HepG2 (cell line): Measurements from ENCODE around the gene ITPK1. TPM values are rescaled to one million over a fixed set of nuclear protein-coding genes. Genes with fewer than 3 reads are reported as not detected.
A peak's percentile ranks its signal among the peaks of the same experiment; 100 is the strongest.

Experiments used
- ADNP ChIP-seq: sonication (generic); formaldehyde crosslinking; IDR thresholded peaks from 2 replicates; pipeline ENCODE4 v1.4.0; 2020; ENCODE audit warnings: missing genetic modification reagents
- AKAP8 ChIP-seq: sonication (generic); formaldehyde crosslinking; IDR thresholded peaks from 2 replicates; pipeline ENCODE4 v1.5.1; 2020; ENCODE audit warnings: mild to moderate bottlenecking, missing genetic modification reagents
- ARID4A ChIP-seq: sonication (generic); formaldehyde crosslinking; IDR thresholded peaks from 2 replicates; pipeline ENCODE4 v1.5.0; 2020; ENCODE audit warnings: mild to moderate bottlenecking, missing genetic modification reagents, borderline replicate concordance
- ATAD3A ChIP-seq: sonication (generic); formaldehyde crosslinking; IDR thresholded peaks from 2 replicates; pipeline ENCODE4 v1.4.0; 2020; ENCODE audit warnings: missing genetic modification reagents
- BRD4 ChIP-seq: sonication (generic); formaldehyde crosslinking; IDR thresholded peaks from 2 replicates; pipeline ENCODE4 v1.4.0; 2020; ENCODE audit warnings: missing genetic modification reagents
- DNMT1 ChIP-seq: sonication (generic); formaldehyde crosslinking; IDR thresholded peaks from 2 replicates; pipeline ENCODE4 v1.5.1; 2020; ENCODE audit warnings: mild to moderate bottlenecking, missing genetic modification reagents
- MEIS2 ChIP-seq: sonication (generic); formaldehyde crosslinking; IDR thresholded peaks from 2 replicates; pipeline ENCODE4 v1.9.0; 2021; ENCODE audit warnings: mild to moderate bottlenecking, missing genetic modification reagents
- PAWR ChIP-seq: sonication (generic); formaldehyde crosslinking; IDR thresholded peaks from 2 replicates; pipeline ENCODE4 v1.4.0; 2020; ENCODE audit warnings: missing genetic modification reagents, mild to moderate bottlenecking, borderline replicate concordance
- ZNF343 ChIP-seq: sonication (generic); formaldehyde crosslinking; IDR thresholded peaks from 2 replicates; pipeline ENCODE4 v1.4.0; 2020; ENCODE audit warnings: mild to moderate bottlenecking, missing genetic modification reagents
- ZNF460 ChIP-seq: sonication (generic); formaldehyde crosslinking; IDR thresholded peaks from 2 replicates; pipeline ENCODE4 v1.5.1; 2020; ENCODE audit warnings: missing genetic modification reagents, mild to moderate bottlenecking, borderline replicate concordance
- ZNF496 ChIP-seq: sonication (generic); formaldehyde crosslinking; IDR thresholded peaks from 2 replicates; pipeline ENCODE4 v1.8.1; 2023; ENCODE audit warnings: mild to moderate bottlenecking, moderate library complexity, missing genetic modification reagents; ENCODE audit not compliant: insufficient replicate concordance
- ZNF713 ChIP-seq: sonication (generic); formaldehyde crosslinking; IDR thresholded peaks from 2 replicates; pipeline ENCODE4 v1.4.0; 2020; ENCODE audit warnings: mild to moderate bottlenecking, missing genetic modification reagents
- ZNF747 ChIP-seq: sonication (generic); formaldehyde crosslinking; IDR thresholded peaks from 2 replicates; pipeline ENCODE4 v1.8.1; 2023; ENCODE audit warnings: missing genetic modification reagents, mild to moderate bottlenecking, borderline replicate concordance
- ZNF850 ChIP-seq: sonication (generic); formaldehyde crosslinking; conservative IDR thresholded peaks from 2 replicates; pipeline ENCODE4 v1.9.0; 2021; ENCODE audit warnings: mild to moderate bottlenecking, missing genetic modification reagents
- polyA plus RNA-seq, 8 experiments: library from polyadenylated mRNA; depleted of rRNA in 3 of 8; stranded (reverse) in 7 of 8; unstranded in 1 of 8; fragments of >200 nt; fragmentation: Illumina TruSeq in 4 of 8; extraction: Trizol in 4 of 8; gene quantifications; 2 replicates each; pipeline versions ENCODE4 v1.2.1 to v1.2.3, GENCODE V29; 2011 to 2016; ENCODE audit warnings: low read depth in 4 of 8, missing spikeins in 1 of 8, mixed read lengths in 1 of 8; ENCODE audit not compliant: insufficient read depth in 1 of 8
- total RNA-seq, 5 experiments: library from RNA; depleted of rRNA; stranded (reverse); fragments of >200 nt; fragmentation: Illumina TruSeq; extraction: Trizol; gene quantifications; 2 replicates each; pipeline ENCODE4 v1.2.3, GENCODE V29; 2016; ENCODE audit warnings: low read depth in 1 of 5
- TF ChIP-seq, protein P1 (sequence below), 2 experiments: fragments of 450-650 bp in 1 of 2; sonication (generic) in 1 of 2; formaldehyde crosslinking in 1 of 2; IDR thresholded peaks; 2 replicates each; pipeline versions ENCODE4 v1.6.1 to v1.8.0; 2016 to 2022; ENCODE audit warnings: antibody characterized with exemption in 1 of 2, mild to moderate bottlenecking in 1 of 2, missing genetic modification reagents in 1 of 2

ITPK1 gene
- total and polyA plus RNA-seq, 2 of the 13 experiments (the other 11 are each of a cell fraction or from before 2014, with no cell fraction given): 20.5 to 47.5 TPM

DNA sequence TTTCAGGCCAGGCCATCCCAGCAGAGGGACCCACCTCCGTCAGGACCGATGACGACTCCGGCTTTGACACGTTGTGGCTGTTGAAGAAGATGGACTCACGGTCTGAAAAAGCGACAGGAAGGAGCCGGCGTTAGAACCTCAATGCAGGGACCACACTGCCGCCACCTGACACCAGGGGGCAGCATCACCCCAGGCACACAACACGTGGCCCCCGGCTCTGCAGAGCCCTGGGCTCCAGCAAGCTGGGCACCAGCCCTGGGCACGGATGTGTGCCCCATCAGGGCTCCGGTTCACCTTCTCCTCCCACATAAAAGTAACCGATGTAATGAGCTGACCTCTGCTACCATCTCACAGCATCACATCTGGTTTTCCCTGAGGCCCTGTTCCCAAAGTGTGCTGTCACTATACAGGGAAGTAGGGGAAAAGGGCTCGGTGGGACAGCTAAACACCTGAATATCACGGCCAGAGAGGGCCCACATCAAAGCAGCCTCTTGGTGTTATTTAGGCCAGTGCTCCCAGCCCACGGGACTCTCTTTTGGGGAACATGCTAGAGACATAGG lies 163.7 kb downstream of the ITPK1 start (continued):
- TF ChIP-seq, protein P1, sequence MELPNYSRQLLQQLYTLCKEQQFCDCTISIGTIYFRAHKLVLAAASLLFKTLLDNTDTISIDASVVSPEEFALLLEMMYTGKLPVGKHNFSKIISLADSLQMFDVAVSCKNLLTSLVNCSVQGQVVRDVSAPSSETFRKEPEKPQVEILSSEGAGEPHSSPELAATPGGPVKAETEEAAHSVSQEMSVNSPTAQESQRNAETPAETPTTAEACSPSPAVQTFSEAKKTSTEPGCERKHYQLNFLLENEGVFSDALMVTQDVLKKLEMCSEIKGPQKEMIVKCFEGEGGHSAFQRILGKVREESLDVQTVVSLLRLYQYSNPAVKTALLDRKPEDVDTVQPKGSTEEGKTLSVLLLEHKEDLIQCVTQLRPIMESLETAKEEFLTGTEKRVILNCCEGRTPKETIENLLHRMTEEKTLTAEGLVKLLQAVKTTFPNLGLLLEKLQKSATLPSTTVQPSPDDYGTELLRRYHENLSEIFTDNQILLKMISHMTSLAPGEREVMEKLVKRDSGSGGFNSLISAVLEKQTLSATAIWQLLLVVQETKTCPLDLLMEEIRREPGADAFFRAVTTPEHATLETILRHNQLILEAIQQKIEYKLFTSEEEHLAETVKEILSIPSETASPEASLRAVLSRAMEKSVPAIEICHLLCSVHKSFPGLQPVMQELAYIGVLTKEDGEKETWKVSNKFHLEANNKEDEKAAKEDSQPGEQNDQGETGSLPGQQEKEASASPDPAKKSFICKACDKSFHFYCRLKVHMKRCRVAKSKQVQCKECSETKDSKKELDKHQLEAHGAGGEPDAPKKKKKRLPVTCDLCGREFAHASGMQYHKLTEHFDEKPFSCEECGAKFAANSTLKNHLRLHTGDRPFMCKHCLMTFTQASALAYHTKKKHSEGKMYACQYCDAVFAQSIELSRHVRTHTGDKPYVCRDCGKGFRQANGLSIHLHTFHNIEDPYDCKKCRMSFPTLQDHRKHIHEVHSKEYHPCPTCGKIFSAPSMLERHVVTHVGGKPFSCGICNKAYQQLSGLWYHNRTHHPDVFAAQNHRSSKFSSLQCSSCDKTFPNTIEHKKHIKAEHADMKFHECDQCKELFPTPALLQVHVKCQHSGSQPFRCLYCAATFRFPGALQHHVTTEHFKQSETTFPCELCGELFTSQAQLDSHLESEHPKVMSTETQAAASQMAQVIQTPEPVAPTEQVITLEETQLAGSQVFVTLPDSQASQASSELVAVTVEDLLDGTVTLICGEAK (IDR thresholded peaks at IDR 0.05): no peak
- TF ChIP-seq, protein P1 (CRISPR knock-in tag; IDR thresholded peaks at IDR 0.05): no peak
- TF ChIP-seq DNMT1 (CRISPR knock-in tag) (no peak), ARID4A (CRISPR knock-in tag) (no peak), ATAD3A (CRISPR knock-in tag) (0 out of 2 replicates have a peak, but pooled peaks have one; percentile 78), ZNF850 (no peak), ZNF496 (CRISPR knock-in tag) (no peak), AKAP8 (CRISPR knock-in tag) (no peak), ZNF343 (CRISPR knock-in tag) (no peak), BRD4 (no peak), ZNF713 (CRISPR knock-in tag) (0 out of 2 replicates have a peak, but pooled peaks have one; percentile 67), ADNP (no peak), MEIS2 (CRISPR knock-in tag) (no peak), PAWR (CRISPR knock-in tag) (no peak), ZNF747 (no peak), ZNF460 (no peak)
